BLaER1 (cell line): ENCODE measurements around the gene INSL3.

ENCODE experiments used
- H3K27ac ChIP-seq: shearing (Covaris generic); formaldehyde crosslinking; 2 replicates; pipeline ENCODE4 v1.8.1; 2022
- H3K27me3 ChIP-seq: shearing (Covaris generic); formaldehyde crosslinking; 2 replicates; pipeline ENCODE4 v1.8.1; 2022
- H3K36me3 ChIP-seq: shearing (Covaris generic); formaldehyde crosslinking; 2 replicates; pipeline ENCODE4 v1.8.1; 2022
- H3K4me1 ChIP-seq: shearing (Covaris generic); formaldehyde crosslinking; 2 replicates; pipeline ENCODE4 v1.8.1; 2022
- H3K4me2 ChIP-seq: shearing (Covaris generic); formaldehyde crosslinking; 2 replicates; pipeline ENCODE4 v1.8.1; 2022
- H3K4me3 ChIP-seq: shearing (Covaris generic); formaldehyde crosslinking; 2 replicates; pipeline ENCODE4 v1.8.1; 2022
- H3K9ac ChIP-seq: shearing (Covaris generic); formaldehyde crosslinking; 2 replicates; pipeline ENCODE4 v1.8.1; 2022
- H3K9me3 ChIP-seq: shearing (Covaris generic); formaldehyde crosslinking; 2 replicates; pipeline ENCODE4 v1.8.1; 2022
- H4K20me1 ChIP-seq: shearing (Covaris generic); formaldehyde crosslinking; 2 replicates; pipeline ENCODE4 v1.8.1; 2022
- Cebpa-rat ChIP-seq: shearing (Covaris generic); IDR thresholded peaks from 2 replicates; pipeline ENCODE4 v1.8.1; 2022

INSL3 gene

DNA sequence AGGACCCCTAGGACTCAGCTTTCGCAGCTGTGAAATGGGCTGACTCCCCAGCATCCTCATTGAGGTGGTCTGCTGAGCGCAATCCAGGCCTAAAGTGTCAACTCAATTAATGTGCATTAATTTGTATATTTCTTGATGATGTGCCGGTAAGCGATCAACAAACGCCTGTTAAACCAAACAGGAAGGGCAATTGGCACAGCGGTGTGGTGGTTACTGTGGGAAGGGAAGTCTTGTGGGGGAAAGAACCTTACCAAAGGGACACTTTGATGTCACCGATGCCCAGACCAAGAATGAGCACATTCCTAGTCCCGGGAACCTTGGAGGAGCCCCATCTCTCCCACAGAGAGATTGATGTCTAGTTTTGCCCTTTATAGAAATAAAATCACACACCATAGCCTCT, 24.8 kb upstream of the INSL3 start:
- Histone ChIP-seq H3K9ac (peak overlapping the region; percentile 84; the same call in 1 of the 2 replicates), H3K36me3 (peaks cover 28% of the 10 kb centered on the region), H3K9me3 (no peaks in the 10 kb centered on the region), H3K4me3 (peak overlapping the region; percentile 2; the same call in 1 of the 2 replicates), H4K20me1 (no peaks in the 10 kb centered on the region; the same call in 1 of the 2 replicates), H3K27me3 (no peaks in the 10 kb centered on the region), H3K4me1 (peaks cover 67% of the 10 kb centered on the region), H3K27ac (peak overlapping the region; percentile 93; the same call in 1 of the 2 replicates), H3K4me2 (peak overlapping the region; percentile 92)
- TF ChIP-seq Cebpa-rat, result no peak

DNA sequence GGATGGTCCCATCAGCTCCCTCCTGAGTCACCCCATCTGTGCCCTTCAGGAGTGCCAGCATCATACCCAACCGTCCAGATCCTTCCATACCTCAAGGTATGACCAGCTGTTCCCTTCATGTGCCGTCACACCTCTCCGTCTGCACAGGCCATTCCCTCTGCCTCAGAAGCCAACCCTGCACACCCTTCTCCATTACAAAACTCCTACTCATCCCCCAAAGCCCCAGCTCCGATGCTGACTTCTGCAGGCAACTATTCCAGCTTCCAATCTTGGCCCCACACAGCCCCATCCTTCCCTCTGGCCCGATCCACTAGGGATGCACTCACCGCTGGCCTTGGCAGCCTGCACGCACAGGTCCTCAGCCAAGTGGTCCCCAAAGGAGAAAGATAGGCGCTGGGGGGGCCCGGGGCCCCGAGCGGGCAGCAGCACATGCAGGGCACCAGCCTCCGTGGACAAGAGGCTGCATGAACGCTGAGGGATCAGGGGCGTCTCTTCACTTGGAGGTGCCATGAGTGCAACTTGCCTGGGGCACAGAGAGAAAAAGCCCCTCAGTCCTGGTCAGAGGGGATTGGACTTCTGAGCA, 22.7 kb upstream of the INSL3 start:
- no peak for TF ChIP-seq Cebpa-rat
- Histone ChIP-seq H3K27ac (no peak overlapping the region), H3K9ac (no peak overlapping the region), H3K36me3 (peaks cover 49% of the 10 kb centered on the region), H3K4me2 (peak overlapping the region; percentile 92), H3K27me3 (no peaks in the 10 kb centered on the region), H3K9me3 (no peaks in the 10 kb centered on the region), H3K4me3 (no peak overlapping the region), H4K20me1 (no peaks in the 10 kb centered on the region; the same call in 1 of the 2 replicates), H3K4me1 (peaks cover 46% of the 10 kb centered on the region)

DNA sequence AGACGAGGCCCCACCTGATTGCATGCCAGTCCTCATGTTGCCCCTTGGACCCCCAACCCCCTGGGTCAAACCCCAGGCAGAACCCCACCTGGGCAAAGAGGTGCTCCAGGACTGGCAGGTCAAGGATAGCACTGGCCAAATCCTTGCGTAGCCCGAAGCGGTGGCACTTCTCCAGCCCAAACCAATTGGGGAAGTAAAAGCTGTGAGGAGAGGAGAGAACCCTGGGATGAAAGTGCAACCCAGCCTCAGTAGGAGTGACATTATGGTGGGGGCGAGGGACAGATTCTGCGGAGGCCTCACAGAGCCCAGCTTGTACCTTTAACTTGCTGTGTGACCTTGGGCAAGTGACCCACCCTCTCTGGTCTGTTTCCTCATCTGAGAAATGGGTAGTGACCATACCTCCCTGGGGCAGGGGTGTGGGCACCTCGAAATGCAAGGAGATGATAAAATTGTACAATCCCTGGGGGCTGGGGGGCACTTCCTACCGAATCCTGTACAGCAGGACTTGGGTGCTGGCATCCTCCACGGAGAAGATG, 22.0 kb upstream of the INSL3 start:
- H3K4me2 ChIP-seq, result no peak overlapping the region
- H4K20me1 ChIP-seq, result no peaks in the 10 kb centered on the region; the same call in 1 of the 2 replicates
- H3K27ac ChIP-seq, result no peak overlapping the region
- H3K36me3 ChIP-seq, result peaks cover 56% of the 10 kb centered on the region
- H3K9ac ChIP-seq, result no peak overlapping the region
- no peak overlapping the region for H3K4me3 ChIP-seq
- no peak for TF ChIP-seq Cebpa-rat
- H3K4me1 ChIP-seq, result peaks cover 40% of the 10 kb centered on the region
- H3K9me3 ChIP-seq, result no peaks in the 10 kb centered on the region
- H3K27me3 ChIP-seq, result no peaks in the 10 kb centered on the region

DNA sequence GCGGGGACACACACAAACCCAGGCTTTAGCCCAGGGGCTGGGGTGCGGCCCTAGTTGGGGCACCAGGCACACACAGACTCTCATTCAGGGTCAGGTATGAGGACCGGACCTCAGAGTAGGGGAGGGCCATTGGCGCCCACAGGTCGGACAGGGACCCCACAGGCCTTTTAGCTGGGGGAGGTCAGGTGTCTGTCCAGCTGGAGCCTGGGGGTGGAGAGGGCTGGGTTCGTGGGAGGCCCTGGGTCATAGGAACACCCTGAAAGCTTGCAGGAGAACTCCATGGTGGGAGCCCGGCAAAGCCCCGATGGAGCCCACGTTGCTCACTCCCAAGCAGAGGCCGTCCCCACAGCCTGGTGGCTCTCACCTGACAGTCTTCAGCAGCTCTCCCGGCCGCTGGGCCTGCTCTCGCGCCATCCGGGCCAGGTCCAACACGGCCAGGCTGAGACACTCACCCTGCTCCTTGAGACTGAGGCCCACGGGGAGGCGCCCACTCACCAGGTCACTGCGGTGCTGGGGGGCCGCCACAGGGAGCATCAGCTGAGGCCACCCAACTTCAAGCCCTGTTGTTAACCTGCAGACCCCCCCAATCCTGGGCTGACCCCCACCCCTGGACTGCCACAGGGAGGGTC, 21.5 kb upstream of the INSL3 start:
- no peak overlapping the region for H3K9ac ChIP-seq
- peaks cover 62% of the 10 kb centered on the region for H3K36me3 ChIP-seq
- H3K4me1 ChIP-seq, result peaks cover 34% of the 10 kb centered on the region
- no peaks in the 10 kb centered on the region for H3K27me3 ChIP-seq
- no peak overlapping the region for H3K4me3 ChIP-seq
- no peaks in the 10 kb centered on the region; the same call in 1 of the 2 replicates for H4K20me1 ChIP-seq
- TF ChIP-seq Cebpa-rat, result no peak
- H3K4me2 ChIP-seq, result no peak overlapping the region
- no peak overlapping the region for H3K27ac ChIP-seq
- no peaks in the 10 kb centered on the region for H3K9me3 ChIP-seq

DNA sequence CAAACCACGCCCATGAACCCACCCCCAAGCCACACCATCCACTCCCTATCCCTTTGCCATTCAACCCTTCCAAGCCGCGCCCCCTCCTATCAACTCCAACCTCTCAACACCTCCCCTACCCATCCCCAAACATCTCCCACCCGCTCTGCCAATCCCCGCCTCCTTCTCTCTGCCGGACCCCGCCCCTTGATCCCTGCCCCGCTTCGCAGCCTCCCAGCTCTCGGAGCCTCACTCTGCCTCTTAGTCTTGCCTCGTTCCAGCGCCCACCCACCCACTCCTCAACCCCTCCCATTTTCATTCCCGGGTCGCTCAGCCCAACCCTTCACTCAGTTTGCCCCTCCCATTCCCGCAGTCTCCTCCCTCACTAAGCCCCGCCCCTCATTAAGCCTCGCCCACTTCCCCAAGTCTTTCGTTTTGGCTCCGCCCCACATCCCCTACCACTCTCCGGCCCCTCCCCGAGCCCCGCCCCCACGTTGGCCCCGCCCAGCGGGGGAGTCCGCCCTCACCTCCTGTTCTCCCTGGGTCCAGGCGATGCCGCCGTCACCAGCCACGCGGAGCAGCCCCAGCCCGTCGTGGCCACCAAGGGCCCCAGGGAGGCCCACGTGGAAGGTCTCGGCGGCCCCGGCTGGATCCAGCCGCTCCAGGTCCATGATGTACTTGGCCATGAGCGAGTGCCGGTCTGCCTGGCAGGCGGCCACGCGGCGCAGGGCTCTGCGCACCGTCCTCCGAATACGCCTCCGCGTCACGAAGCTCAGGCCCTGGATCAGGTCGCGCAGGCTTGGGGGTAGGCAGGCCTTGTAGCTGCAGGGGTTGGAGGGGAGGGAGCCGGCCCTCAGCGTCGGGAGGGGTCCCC, 20.7 kb upstream of the INSL3 start:
- no peak for TF ChIP-seq Cebpa-rat
- Histone ChIP-seq H3K4me3 (no peak overlapping the region), H3K4me2 (no peak overlapping the region)

DNA sequence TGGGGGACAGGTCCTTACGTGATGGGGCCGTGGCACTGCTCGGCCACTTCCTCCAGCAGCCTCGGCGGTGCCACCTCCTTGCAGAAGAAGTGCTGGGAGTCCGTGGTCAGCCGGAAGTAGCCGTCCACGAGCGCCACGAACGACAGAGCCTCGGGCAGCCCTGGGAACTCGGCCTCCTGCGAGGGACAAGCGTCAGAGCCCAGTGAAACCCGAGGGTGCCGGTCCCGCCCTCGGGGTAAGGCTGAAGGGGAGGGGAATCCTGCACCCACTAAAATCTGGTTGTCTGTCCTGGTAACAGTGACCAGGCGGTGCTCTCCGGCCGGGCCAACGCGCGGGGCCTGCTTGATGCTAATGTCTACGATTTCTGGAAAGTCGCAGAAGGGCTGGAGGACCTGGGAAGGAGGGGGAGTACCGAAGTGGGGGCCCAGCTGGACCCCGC, 20.1 kb upstream of the INSL3 start:
- H3K4me2 ChIP-seq, result no peak overlapping the region
- no peak for TF ChIP-seq Cebpa-rat
- H3K4me1 ChIP-seq, result peaks cover 25% of the 10 kb centered on the region
- H3K9me3 ChIP-seq, result no peaks in the 10 kb centered on the region
- no peaks in the 10 kb centered on the region; the same call in 1 of the 2 replicates for H4K20me1 ChIP-seq
- no peaks in the 10 kb centered on the region for H3K27me3 ChIP-seq
- peaks cover 73% of the 10 kb centered on the region for H3K36me3 ChIP-seq
- H3K27ac ChIP-seq, result no peak overlapping the region
- no peak overlapping the region for H3K9ac ChIP-seq
- no peak overlapping the region for H3K4me3 ChIP-seq

More for the DNA sequence above, 20.7 kb upstream of the INSL3 start:
- no peaks in the 10 kb centered on the region for H3K9me3 ChIP-seq
- no peak overlapping the region for H3K9ac ChIP-seq
- H3K27me3 ChIP-seq, result no peaks in the 10 kb centered on the region
- H3K27ac ChIP-seq, result no peak overlapping the region
- H4K20me1 ChIP-seq, result no peaks in the 10 kb centered on the region; the same call in 1 of the 2 replicates
- H3K4me1 ChIP-seq, result peaks cover 31% of the 10 kb centered on the region
- H3K36me3 ChIP-seq, result peaks cover 69% of the 10 kb centered on the region

DNA sequence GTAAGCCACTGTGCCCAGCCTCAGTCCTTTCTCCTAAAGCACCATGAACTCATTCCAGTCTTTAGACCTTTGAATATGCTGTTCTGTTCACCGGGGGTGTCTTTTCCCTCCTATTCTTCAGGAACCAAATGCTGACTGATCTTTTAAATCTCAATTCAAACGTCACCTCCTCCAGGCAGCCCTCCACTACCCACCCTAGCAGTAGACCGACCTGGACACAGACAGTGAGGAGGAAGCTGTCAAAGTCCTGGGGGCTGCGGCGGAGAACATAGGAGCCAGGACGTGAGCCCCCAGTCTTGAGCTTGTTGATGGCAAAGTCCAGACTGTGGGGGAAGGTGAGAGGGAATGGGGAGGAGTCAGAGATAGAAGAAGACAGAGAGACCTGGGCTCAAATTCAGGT, 18.7 kb upstream of the INSL3 start:
- TF ChIP-seq Cebpa-rat, result no peak
- Histone ChIP-seq H3K9me3 (no peaks in the 10 kb centered on the region), H3K4me1 (peaks cover 11% of the 10 kb centered on the region), H3K9ac (no peak overlapping the region), H3K27ac (no peak overlapping the region), H4K20me1 (no peaks in the 10 kb centered on the region; the same call in 1 of the 2 replicates), H3K36me3 (peaks cover 86% of the 10 kb centered on the region), H3K27me3 (no peaks in the 10 kb centered on the region), H3K4me3 (no peak overlapping the region), H3K4me2 (no peak overlapping the region)

DNA sequence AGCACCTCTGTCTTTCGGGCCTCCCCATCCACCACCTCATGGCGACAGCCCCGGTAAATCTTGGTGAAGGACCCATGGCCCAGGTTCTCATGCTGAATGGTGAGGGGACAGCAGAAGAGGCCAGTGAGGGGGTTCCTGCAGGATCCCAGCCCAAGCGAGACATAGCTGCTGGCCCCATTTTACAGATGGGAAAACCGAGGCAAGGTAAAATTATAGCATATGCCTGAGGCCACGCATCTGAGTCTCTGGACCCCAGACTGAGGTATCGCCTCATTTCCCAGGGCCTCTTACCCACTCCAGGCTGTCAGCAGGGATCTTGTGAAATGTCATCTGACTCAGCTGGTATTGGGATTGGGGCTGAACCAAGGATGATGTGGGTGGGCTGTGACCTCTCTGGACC, 16.7 kb upstream of the INSL3 start:
- H3K9me3 ChIP-seq, result no peaks in the 10 kb centered on the region
- no peak overlapping the region for H3K4me2 ChIP-seq
- peaks cover 94% of the 10 kb centered on the region for H3K36me3 ChIP-seq
- TF ChIP-seq Cebpa-rat, result no peak
- no peak overlapping the region for H3K4me3 ChIP-seq
- H4K20me1 ChIP-seq, result no peaks in the 10 kb centered on the region; the same call in 1 of the 2 replicates
- no peak overlapping the region for H3K27ac ChIP-seq
- H3K27me3 ChIP-seq, result no peaks in the 10 kb centered on the region
- H3K9ac ChIP-seq, result no peak overlapping the region
- no peaks in the 10 kb centered on the region; the same call in 1 of the 2 replicates for H3K4me1 ChIP-seq

DNA sequence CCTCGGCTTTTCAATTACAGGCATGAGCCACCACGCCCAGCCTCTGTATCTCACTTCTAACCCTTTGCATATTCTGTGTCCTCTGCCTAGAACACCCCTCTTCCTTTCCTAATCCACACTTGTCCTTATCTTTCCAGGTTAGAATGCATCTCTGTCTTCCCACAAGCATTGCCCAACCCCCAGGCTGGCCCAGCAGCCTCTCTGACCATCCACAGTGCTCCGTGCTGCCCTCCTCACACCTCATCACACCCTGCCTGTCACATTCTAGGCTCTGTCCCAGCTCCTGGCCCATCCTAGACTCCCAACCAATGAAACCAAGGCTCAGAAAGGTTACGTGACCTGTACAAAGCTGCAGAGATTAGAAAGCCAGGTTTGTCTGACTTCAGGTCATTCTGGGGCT, 15.2 kb upstream of the INSL3 start:
- Histone ChIP-seq H3K9ac (no peak overlapping the region), H4K20me1 (no peaks in the 10 kb centered on the region; the same call in 1 of the 2 replicates), H3K27me3 (no peaks in the 10 kb centered on the region), H3K4me1 (no peaks in the 10 kb centered on the region; the same call in 1 of the 2 replicates), H3K36me3 (peaks cover 97% of the 10 kb centered on the region), H3K4me2 (no peak overlapping the region), H3K27ac (no peak overlapping the region), H3K4me3 (no peak overlapping the region), H3K9me3 (peaks cover 2% of the 10 kb centered on the region; the same call in 1 of the 2 replicates)
- no peak for TF ChIP-seq Cebpa-rat
